Central memory CD4-positive, alpha-beta T cell (primary cell): ENCODE measurements around the gene FAM168B.
"Not testable (repeated sequence)": the region's sequence is repeated elsewhere in the genome, so short reads cannot be mapped to it uniquely, and the experiment has no call there.

Experiments
- DNase-seq: peaks from one replicate; pipeline ENCODE4 v3.0.0; 2022

FAM168B gene

GRCh38 chr2:131094463-131095281 lies 1.4 kb upstream of the FAM168B start:
- no peak for DNase-seq

GRCh38 chr2:131093696-131094462 lies 619 bp upstream of the FAM168B start:
- DNase-seq, result no peak

GRCh38 chr2:131092458-131093005 lies 728 bp downstream of the FAM168B start:
- DNase-seq, result no peak

- no peak for DNase-seq
These were observed 7.6 kb downstream of the FAM168B start for GRCh38 chr2:131085646-131086045.

- no peak for DNase-seq
These were observed 12.1 kb downstream of the FAM168B start for GRCh38 chr2:131081190-131081589.

- not testable (repeated sequence) for DNase-seq
These were observed 13.3 kb downstream of the FAM168B start for GRCh38 chr2:131079931-131080330.

GRCh38 chr2:131077966-131078365 lies 15.3 kb downstream of the FAM168B start:
- no peak for DNase-seq

GRCh38 chr2:131077182-131077846 lies 15.9 kb downstream of the FAM168B start:
- no peak for DNase-seq

GRCh38 chr2:131076707-131077106 lies 16.6 kb downstream of the FAM168B start:
- DNase-seq, result no peak

- not testable (repeated sequence) for DNase-seq
These were observed 17.7 kb downstream of the FAM168B start for GRCh38 chr2:131075578-131075977.

- DNase-seq, result not testable (repeated sequence)
These were observed 25.1 kb downstream of the FAM168B start for GRCh38 chr2:131068172-131068571.

GRCh38 chr2:131067465-131068125 lies 25.7 kb downstream of the FAM168B start:
- no peak for DNase-seq

- no peak for DNase-seq
These were observed 28.4 kb downstream of the FAM168B start for GRCh38 chr2:131064589-131065512.

GRCh38 chr2:131063501-131064283 lies 29.6 kb downstream of the FAM168B start:
- DNase-seq, result no peak

- no peak for DNase-seq
These were observed 34.3 kb downstream of the FAM168B start for GRCh38 chr2:131058920-131059319.

- DNase-seq, result no peak
These were observed 34.9 kb downstream of the FAM168B start for GRCh38 chr2:131058214-131058843.

GRCh38 chr2:131056932-131057287 lies 36.4 kb downstream of the FAM168B start:
- DNase-seq, result no peak

GRCh38 chr2:131056204-131056931 lies 36.9 kb downstream of the FAM168B start:
- no peak for DNase-seq
